PC-3 (cell line): Measurements from ENCODE around the gene NOP53. TPM values are rescaled to one million over a fixed set of nuclear protein-coding genes. Genes with fewer than 3 reads are reported as not detected.

ENCODE experiments used
- ATAC-seq: fragments of 200-7000 bp; cut with Tn5 transposase; 2 replicates; pipeline ENCODE4 v1.9.1; 2020; ENCODE audit warnings: mild to moderate bottlenecking, moderate library complexity
- BruUV-seq: library from RNA; stranded (reverse); fragments of 400-500 nt; replicated peaks from 2 replicates; lab custom pipeline; 2021; lab: Mats Ljungman, UMichigan
- CTCF ChIA-PET: fragments of 300-600 bp; sonication (Branson Sonifier 250); formaldehyde crosslinking; loops from one replicate; lab custom pipeline; 2022; ENCODE audit warnings: antibody characterized with exemption; lab: Charles Lee
- POLR2A ChIA-PET: fragments of 300-600 bp; sonication (Branson Sonifier 250); formaldehyde crosslinking; loops from one replicate; lab custom pipeline; 2022; ENCODE audit warnings: antibody characterized with exemption; ENCODE audit not compliant: unreplicated experiment; lab: Charles Lee
- DNase-seq: peaks from one replicate; pipeline ENCODE4 v3.0.0-alpha.2; 2015
- H2AFZ ChIP-seq: fragments of 300-600 bp; sonication (generic); 2 replicates; pipeline ENCODE4 v1.6.0; 2016; ENCODE audit warnings: antibody characterized with exemption, low read length
- H3F3A ChIP-seq: fragments of 300-600 bp; sonication (generic); one replicate; pipeline ENCODE4 v1.6.0; 2017; ENCODE audit warnings: antibody characterized with exemption, low read length, control low read depth, mild to moderate bottlenecking; ENCODE audit not compliant: unreplicated experiment
- H3K27ac ChIP-seq: fragments of 300-600 bp; sonication (generic); 2 replicates; pipeline ENCODE4 v1.5.1; 2016; ENCODE audit warnings: mild to moderate bottlenecking, low read length
- H3K27me3 ChIP-seq: fragments of 300-600 bp; sonication (generic); 2 replicates; pipeline ENCODE4 v1.6.1; 2016; ENCODE audit warnings: low read length, mixed read lengths
- H3K36me3 ChIP-seq: fragments of 300-600 bp; sonication (generic); 2 replicates; pipeline ENCODE4 v1.6.1; 2016; ENCODE audit warnings: low read depth, mixed run types, low read length, mixed read lengths
- H3K4me1 ChIP-seq: fragments of 300-600 bp; sonication (generic); 2 replicates; pipeline ENCODE4 v1.5.1; 2016; ENCODE audit warnings: low read length; ENCODE audit not compliant: insufficient read depth
- H3K4me2 ChIP-seq: fragments of 300-600 bp; sonication (generic); 2 replicates; pipeline ENCODE4 v1.6.0; 2016; ENCODE audit warnings: low read length
- H3K4me3 ChIP-seq: fragments of 300-600 bp; sonication (generic); 2 replicates; pipeline ENCODE4 v1.5.1; 2016; ENCODE audit warnings: mild to moderate bottlenecking, low read length, mixed read lengths
- H3K79me2 ChIP-seq: fragments of 300-600 bp; sonication (generic); 2 replicates; pipeline ENCODE4 v1.6.1; 2017; ENCODE audit warnings: low read length, mixed read lengths
- H3K9ac ChIP-seq: fragments of 300-600 bp; sonication (generic); 2 replicates; pipeline ENCODE4 v1.6.0; 2016; ENCODE audit warnings: mild to moderate bottlenecking, low read length
- H3K9me2 ChIP-seq: fragments of 300-600 bp; sonication (generic); replicated peaks from 2 replicates; pipeline ENCODE4 v1.6.1; 2016; ENCODE audit warnings: mixed run types, low read length, mixed read lengths
- H3K9me3 ChIP-seq: fragments of 300-600 bp; sonication (generic); 2 replicates; pipeline ENCODE4 v1.6.1; 2016; ENCODE audit warnings: low read length, mixed read lengths
- H4K20me1 ChIP-seq: fragments of 300-600 bp; sonication (generic); 2 replicates; pipeline ENCODE4 v1.6.1; 2016; ENCODE audit warnings: low read length, mixed read lengths
- EZH2 ChIP-seq: fragments of 300-600 bp; sonication (generic); IDR thresholded peaks from one replicate; pipeline ENCODE4 v1.6.1; 2017; ENCODE audit warnings: antibody characterized with exemption, mild to moderate bottlenecking, low read length; ENCODE audit not compliant: unreplicated experiment
- EZH2phosphoT487 ChIP-seq: fragments of 300-600 bp; sonication (generic); IDR thresholded peaks from 2 replicates; pipeline ENCODE4 v1.6.1; 2018; ENCODE audit warnings: mild to moderate bottlenecking, antibody characterized with exemption, low read length, borderline replicate concordance
- intact Hi-C: fragments of 100-400 bp; cut with micrococcal nuclease; formaldehyde crosslinking; loops from 2 replicates; pipeline ENCODE4 v1.9.0; 2023
- total RNA-seq: library from RNA; depleted of rRNA; stranded (reverse); fragments of >200 nt; gene quantifications from 2 replicates; pipeline ENCODE4 v1.2.3, GENCODE V29; 2014
- TF ChIP-seq, protein P1 (sequence below): fragments of 300-600 bp; sonication (generic); conservative IDR thresholded peaks from 2 replicates; pipeline ENCODE4 v1.5.1; 2017; ENCODE audit warnings: antibody characterized with exemption, low read depth, mild to moderate bottlenecking, low read length

NOP53 gene
- total RNA-seq, 1 experiment from 2014 or later: 61.5 TPM

DNA sequence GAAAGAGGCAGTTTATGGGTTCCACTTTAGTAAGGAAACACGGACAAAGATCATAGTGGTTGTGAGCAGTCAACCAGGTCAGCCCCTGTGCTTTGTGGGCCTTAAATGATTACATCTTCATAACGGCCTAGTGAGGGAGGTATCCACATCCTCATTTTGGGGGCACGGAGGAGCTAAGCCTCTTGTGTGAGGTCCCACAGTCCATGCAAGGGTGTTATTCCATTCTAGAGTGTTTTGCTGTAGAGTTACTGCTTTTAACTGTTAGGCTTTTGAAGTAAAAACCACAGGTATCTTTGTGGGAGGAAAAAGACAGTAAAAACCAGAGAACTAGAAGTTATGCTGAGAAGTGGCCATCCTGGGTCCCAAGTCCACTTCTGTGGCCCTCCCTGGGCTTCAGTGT, 4.0 kb downstream of the NOP53 start:
- ChIA-PET CTCF (no interaction called here), POLR2A (no interaction called here)
- H3K27me3 ChIP-seq: no peaks in the 10 kb centered on the region
- no peak overlapping the region for H3K9ac ChIP-seq
- peaks cover 9% of the 10 kb centered on the region; the same call in 1 of the 2 replicates for H4K20me1 ChIP-seq
- ATAC-seq (no peak), DNase-seq (no peak)
- no peak overlapping the region for H3K4me2 ChIP-seq
- H3K9me3 ChIP-seq: no peaks in the 10 kb centered on the region
- H3K9me2 ChIP-seq: no peaks in the 10 kb centered on the region
- TF ChIP-seq, protein P1, sequence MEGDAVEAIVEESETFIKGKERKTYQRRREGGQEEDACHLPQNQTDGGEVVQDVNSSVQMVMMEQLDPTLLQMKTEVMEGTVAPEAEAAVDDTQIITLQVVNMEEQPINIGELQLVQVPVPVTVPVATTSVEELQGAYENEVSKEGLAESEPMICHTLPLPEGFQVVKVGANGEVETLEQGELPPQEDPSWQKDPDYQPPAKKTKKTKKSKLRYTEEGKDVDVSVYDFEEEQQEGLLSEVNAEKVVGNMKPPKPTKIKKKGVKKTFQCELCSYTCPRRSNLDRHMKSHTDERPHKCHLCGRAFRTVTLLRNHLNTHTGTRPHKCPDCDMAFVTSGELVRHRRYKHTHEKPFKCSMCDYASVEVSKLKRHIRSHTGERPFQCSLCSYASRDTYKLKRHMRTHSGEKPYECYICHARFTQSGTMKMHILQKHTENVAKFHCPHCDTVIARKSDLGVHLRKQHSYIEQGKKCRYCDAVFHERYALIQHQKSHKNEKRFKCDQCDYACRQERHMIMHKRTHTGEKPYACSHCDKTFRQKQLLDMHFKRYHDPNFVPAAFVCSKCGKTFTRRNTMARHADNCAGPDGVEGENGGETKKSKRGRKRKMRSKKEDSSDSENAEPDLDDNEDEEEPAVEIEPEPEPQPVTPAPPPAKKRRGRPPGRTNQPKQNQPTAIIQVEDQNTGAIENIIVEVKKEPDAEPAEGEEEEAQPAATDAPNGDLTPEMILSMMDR: no peak
- TF ChIP-seq EZH2phosphoT487 (no peak), EZH2 (no peak)
- H3K4me3 ChIP-seq: no peak overlapping the region
- peaks cover 38% of the 10 kb centered on the region for H3K79me2 ChIP-seq
- H2AFZ ChIP-seq: no peak overlapping the region
- peaks cover 19% of the 10 kb centered on the region for H3K36me3 ChIP-seq
- intact Hi-C loops: no loop called here
- BruUV-seq: no TSS peak
- peaks cover 10% of the 10 kb centered on the region; the same call in 1 of the 2 replicates for H3K4me1 ChIP-seq
- H3K27ac ChIP-seq: no peak overlapping the region
- H3F3A ChIP-seq: no peaks in the 10 kb centered on the region

DNA sequence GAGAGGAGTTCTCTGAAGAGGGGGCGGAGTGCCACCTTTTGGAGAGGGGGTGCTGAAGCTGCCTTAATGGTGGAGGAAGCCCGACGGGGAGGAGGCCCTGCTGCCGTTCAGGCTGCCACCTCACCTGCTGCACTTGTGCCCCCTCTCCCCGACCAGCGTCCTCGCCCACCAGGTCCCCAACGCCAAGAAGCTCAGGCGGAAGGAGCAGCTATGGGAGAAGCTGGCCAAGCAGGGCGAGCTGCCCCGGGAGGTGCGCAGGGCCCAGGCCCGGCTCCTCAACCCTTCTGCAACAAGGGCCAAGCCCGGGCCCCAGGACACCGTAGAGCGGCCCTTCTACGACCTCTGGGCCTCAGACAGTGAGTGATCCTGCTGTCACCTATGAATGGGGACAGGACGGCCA, 5.4 kb downstream of the NOP53 start:
- ChIA-PET CTCF (no interaction called here), POLR2A (no interaction called here)
- H3F3A ChIP-seq: no peaks in the 10 kb centered on the region
- 0 out of 2 replicates have a peak, but pooled peaks cover 8% of the 10 kb centered on the region for H3K4me1 ChIP-seq
- H3K4me2 ChIP-seq: no peak overlapping the region
- peaks cover 19% of the 10 kb centered on the region for H3K36me3 ChIP-seq
- no peak overlapping the region for H2AFZ ChIP-seq
- H3K9me2 ChIP-seq: no peaks in the 10 kb centered on the region
- no peak overlapping the region for H3K4me3 ChIP-seq
- peaks cover 37% of the 10 kb centered on the region for H3K79me2 ChIP-seq
- H3K27ac ChIP-seq: no peak overlapping the region
- peaks cover 9% of the 10 kb centered on the region; the same call in 1 of the 2 replicates for H4K20me1 ChIP-seq
- H3K27me3 ChIP-seq: no peaks in the 10 kb centered on the region
- no TSS peak for BruUV-seq
- no peak overlapping the region for H3K9ac ChIP-seq
- TF ChIP-seq EZH2phosphoT487: no peak
- TF ChIP-seq, protein P1: no peak
- TF ChIP-seq EZH2: no peak
- intact Hi-C loops: no loop called here
- ATAC-seq: no peak
- no peaks in the 10 kb centered on the region for H3K9me3 ChIP-seq
- DNase-seq: no peak

DNA sequence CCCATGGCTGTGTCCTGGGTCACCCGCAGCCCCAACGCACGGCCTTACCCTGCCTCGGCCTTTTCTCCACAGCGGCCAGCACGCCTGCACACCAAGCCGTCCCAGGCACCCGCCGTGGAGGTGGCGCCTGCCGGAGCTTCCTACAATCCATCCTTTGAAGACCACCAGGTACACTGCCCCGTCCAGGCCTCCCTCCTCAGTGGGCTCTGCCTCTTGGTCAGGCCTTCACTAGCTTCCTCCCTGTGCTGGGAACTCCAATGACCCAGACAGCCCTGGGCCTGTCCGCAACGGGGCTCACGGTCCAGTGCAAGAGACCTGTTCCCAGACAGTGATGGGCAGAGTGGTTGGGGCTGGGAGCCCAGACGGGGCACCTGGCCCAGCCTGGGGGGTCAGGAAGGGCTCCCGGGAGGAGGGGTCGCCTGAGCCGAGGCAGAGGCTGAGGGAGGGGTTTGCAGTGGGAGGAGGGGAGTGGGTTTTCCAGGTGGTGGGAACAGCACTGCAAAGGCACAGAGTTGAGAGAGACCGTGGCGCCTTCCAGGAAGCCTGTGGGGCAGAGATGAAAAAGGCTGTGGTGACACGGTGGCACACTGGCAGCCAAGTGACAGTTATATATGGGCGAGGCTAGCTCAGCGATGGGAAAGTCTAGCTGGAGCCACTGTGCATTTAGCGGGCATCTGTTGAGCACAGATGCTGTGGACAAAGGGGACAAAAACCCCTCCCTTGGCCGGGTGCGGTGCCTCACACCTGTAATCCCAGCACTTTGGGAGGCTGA, 7.3 kb downstream of the NOP53 start:
- ChIA-PET POLR2A (no interaction called here), CTCF (no interaction called here)
- Histone ChIP-seq H4K20me1 (peaks cover 9% of the 10 kb centered on the region; the same call in 1 of the 2 replicates), H3K9ac (no peak overlapping the region), H3K27ac (no peak overlapping the region), H3K4me1 (no peaks in the 10 kb centered on the region), H3K9me3 (no peaks in the 10 kb centered on the region), H3K27me3 (no peaks in the 10 kb centered on the region), H3F3A (no peaks in the 10 kb centered on the region), H3K4me2 (no peak overlapping the region), H3K79me2 (peaks cover 19% of the 10 kb centered on the region), H3K36me3 (peaks cover 29% of the 10 kb centered on the region), H3K4me3 (no peak overlapping the region), H3K9me2 (no peaks in the 10 kb centered on the region), H2AFZ (no peak overlapping the region)
- no peak for ATAC-seq
- TF ChIP-seq, protein P1: no peak
- no peak for TF ChIP-seq EZH2phosphoT487
- intact Hi-C loops: no loop called here
- no TSS peak for BruUV-seq
- no peak for DNase-seq
